HepG2 (cell line): ENCODE data around the gene HELZ.
A peak's percentile ranks its signal among the peaks of the same experiment; 100 is the strongest.

ENCODE experiments used
- CTCF ChIP-seq: sonication (generic); formaldehyde crosslinking; IDR thresholded peaks from 2 replicates; pipeline ENCODE4 v1.5.0; 2020; ENCODE audit warnings: mild to moderate bottlenecking, missing genetic modification reagents, moderate library complexity
- FOXM1 ChIP-seq: sonication (generic); formaldehyde crosslinking; IDR thresholded peaks from 2 replicates; pipeline ENCODE4 v1.5.0; 2020; ENCODE audit warnings: missing genetic modification reagents
- MEF2D ChIP-seq: sonication (generic); formaldehyde crosslinking; IDR thresholded peaks from 2 replicates; pipeline ENCODE4 v1.5.1; 2020; ENCODE audit warnings: mild to moderate bottlenecking, missing genetic modification reagents
- MYNN ChIP-seq: sonication (generic); formaldehyde crosslinking; IDR thresholded peaks from 2 replicates; pipeline ENCODE4 v1.4.0; 2020; ENCODE audit warnings: mild to moderate bottlenecking, low read depth, missing genetic modification reagents
- PHF8 ChIP-seq: sonication (generic); formaldehyde crosslinking; IDR thresholded peaks from 2 replicates; pipeline ENCODE4 v1.5.0; 2020; ENCODE audit warnings: missing genetic modification reagents
- POLR2AphosphoS5 ChIP-seq: IDR thresholded peaks from 2 replicates; pipeline ENCODE4 v1.6.1; 2012; ENCODE audit warnings: low read depth, low read length
- RCOR2 ChIP-seq: IDR thresholded peaks from 2 replicates; pipeline ENCODE4 v1.6.1; 2016; ENCODE audit warnings: missing biosample characterization, missing genetic modification reagents
- SCMH1 ChIP-seq: sonication (generic); formaldehyde crosslinking; IDR thresholded peaks from 2 replicates; pipeline ENCODE4 v1.9.0; 2021; ENCODE audit warnings: missing genetic modification reagents, mild to moderate bottlenecking, borderline replicate concordance
- ZNF12 ChIP-seq: sonication (generic); formaldehyde crosslinking; IDR thresholded peaks from 2 replicates; pipeline ENCODE4 v1.5.0; 2020; ENCODE audit warnings: missing genetic modification reagents
- ZNF274 ChIP-seq: sonication (generic); formaldehyde crosslinking; IDR thresholded peaks from 2 replicates; pipeline ENCODE4 v1.5.1; 2020; ENCODE audit warnings: mild to moderate bottlenecking, missing genetic modification reagents
- ZNF556 ChIP-seq: sonication (generic); formaldehyde crosslinking; IDR thresholded peaks from 2 replicates; pipeline ENCODE4 v1.4.0; 2020; ENCODE audit warnings: mild to moderate bottlenecking, missing genetic modification reagents, borderline replicate concordance
- ZNF567 ChIP-seq: sonication (generic); formaldehyde crosslinking; IDR thresholded peaks from 2 replicates; pipeline ENCODE4 v1.8.1; 2023; ENCODE audit warnings: mild to moderate bottlenecking, missing genetic modification reagents, borderline replicate concordance
- ZSCAN30 ChIP-seq: sonication (generic); formaldehyde crosslinking; IDR thresholded peaks from 2 replicates; pipeline ENCODE4 v1.5.0; 2020; ENCODE audit warnings: mild to moderate bottlenecking, missing genetic modification reagents

- 0 out of 2 replicates have a peak, but pooled peaks have one; percentile 36 for TF ChIP-seq MEF2D
- no peak for TF ChIP-seq CTCF (CRISPR knock-in tag)
- no peak for TF ChIP-seq POLR2AphosphoS5
- TF ChIP-seq ZNF274 (CRISPR knock-in tag): no peak
- TF ChIP-seq PHF8 (CRISPR knock-in tag): 0 out of 2 replicates have a peak, but pooled peaks have one; percentile 13
- TF ChIP-seq ZNF567 (CRISPR knock-in tag): no peak
- no peak for TF ChIP-seq ZNF556 (CRISPR knock-in tag)
- TF ChIP-seq MYNN (CRISPR knock-in tag): no peak
- TF ChIP-seq ZSCAN30 (CRISPR knock-in tag): no peak
- TF ChIP-seq SCMH1: no peak
- no peak for TF ChIP-seq ZNF12
- no peak for TF ChIP-seq FOXM1 (CRISPR knock-in tag)
- no peak for TF ChIP-seq RCOR2
Measured at GRCh38 chr17:67244431-67245072, 444 bp downstream of the HELZ start.
